Liver (tissue), 9 donors: ENCODE results near the gene BTN1A1. TPM values are rescaled to one million over a fixed set of nuclear protein-coding genes. Genes with fewer than 3 reads are reported as not detected.

Experiments
- DNase-seq: peaks from one replicate; pipeline ENCODE4 v3.0.0-alpha.2; 2017; ENCODE audit warnings: low spot score
- H3K27ac ChIP-seq, 2 donors: one replicate each; pipeline ENCODE4 v1.7.0; 2013; ENCODE audit warnings: inconsistent platforms in 2 of 2, low read length in 2 of 2, control low read depth in 1 of 2, low read depth in 1 of 2, mild to moderate bottlenecking in 1 of 2
- H3K27me3 ChIP-seq, 4 donors: one replicate each; pipeline versions ENCODE4 v1.6.1 to v1.7.0; 2013; ENCODE audit warnings: low read length in 3 of 4, inconsistent platforms in 1 of 4, mild to moderate bottlenecking in 1 of 4, moderate library complexity in 1 of 4; ENCODE audit not compliant: control insufficient read depth in 4 of 4, insufficient read depth in 4 of 4
- H3K36me3 ChIP-seq, 4 donors: one replicate each; pipeline versions ENCODE4 v1.6.1 to v1.7.0; 2013; ENCODE audit warnings: low read length in 3 of 4, mild to moderate bottlenecking in 3 of 4, low read depth in 1 of 4, moderate library complexity in 1 of 4; ENCODE audit not compliant: control insufficient read depth in 4 of 4, insufficient read depth in 3 of 4
- H3K4me1 ChIP-seq, 4 donors: one replicate each; pipeline versions ENCODE4 v1.6.1 to v1.7.0; 2013; ENCODE audit warnings: low read length in 3 of 4, mild to moderate bottlenecking in 3 of 4, moderate library complexity in 1 of 4; ENCODE audit not compliant: control insufficient read depth in 4 of 4, insufficient read depth in 4 of 4
- H3K4me3 ChIP-seq, 3 donors: one replicate each; pipeline versions ENCODE4 v1.6.1 to v1.7.0; 2013; ENCODE audit warnings: low read length in 3 of 3, control low read depth in 1 of 3, low read depth in 1 of 3, mild to moderate bottlenecking in 1 of 3
- H3K9ac ChIP-seq, 2 donors: one replicate each; pipeline ENCODE4 v1.7.0; 2013; ENCODE audit warnings: low read length in 2 of 2, mild to moderate bottlenecking in 2 of 2, moderate library complexity in 2 of 2, control low read depth in 1 of 2, low read depth in 1 of 2
- H3K9me3 ChIP-seq, 4 donors: one replicate each; pipeline versions ENCODE4 v1.6.1 to v1.7.0; 2013; ENCODE audit warnings: low read length in 3 of 4; ENCODE audit not compliant: control insufficient read depth in 4 of 4
- EGR1 ChIP-seq, 2 donors: IDR thresholded peaks; 2 replicates each; pipeline ENCODE4 v1.6.1; 2016 to 2018; ENCODE audit warnings: antibody characterized with exemption in 2 of 2, low read depth in 2 of 2
- FOXA1 ChIP-seq: IDR thresholded peaks from 2 replicates; pipeline ENCODE4 v1.6.1; 2016; ENCODE audit warnings: antibody characterized with exemption
- FOXA2 ChIP-seq: IDR thresholded peaks from 2 replicates; pipeline ENCODE4 v1.6.1; 2016; ENCODE audit warnings: antibody characterized with exemption
- GABPA ChIP-seq, 2 donors: IDR thresholded peaks in 1 of 2; conservative IDR thresholded peaks in 1 of 2; 2 replicates each; pipeline ENCODE4 v1.6.1; 2016; ENCODE audit warnings: antibody characterized with exemption in 2 of 2, mild to moderate bottlenecking in 1 of 2, moderate library complexity in 1 of 2
- HNF4G ChIP-seq: IDR thresholded peaks from 2 replicates; pipeline ENCODE4 v1.6.1; 2016; ENCODE audit warnings: antibody characterized with exemption
- NR2F2 ChIP-seq: IDR thresholded peaks from 2 replicates; pipeline ENCODE4 v1.6.1; 2016; ENCODE audit warnings: antibody characterized with exemption
- RAD21 ChIP-seq, 2 donors: IDR thresholded peaks; 2 replicates each; pipeline ENCODE4 v1.6.1; 2016; ENCODE audit warnings: antibody characterized with exemption in 2 of 2, mild to moderate bottlenecking in 2 of 2
- RXRA ChIP-seq, 2 donors: IDR thresholded peaks; 2 replicates each; pipeline ENCODE4 v1.6.1; 2017 to 2018; ENCODE audit warnings: antibody characterized with exemption in 2 of 2, mild to moderate bottlenecking in 1 of 2
- SP1 ChIP-seq: IDR thresholded peaks from 2 replicates; pipeline ENCODE4 v1.6.1; 2018; ENCODE audit warnings: antibody characterized with exemption, mild to moderate bottlenecking
- TAF1 ChIP-seq: conservative IDR thresholded peaks from 2 replicates; pipeline ENCODE4 v1.6.1; 2016; ENCODE audit warnings: antibody characterized with exemption, mild to moderate bottlenecking
- YY1 ChIP-seq: IDR thresholded peaks from 2 replicates; pipeline ENCODE4 v1.6.1; 2016; ENCODE audit warnings: antibody characterized with exemption, mild to moderate bottlenecking
- WGBS: extraction: QIAGEN DNeasy Blood & Tissue Kit; methylation state at CpG from one replicate; pipeline ENCODE4 v1.1.7; 2013; 5-methylcytosine and 5-hydroxymethylcytosine counted together
- polyA plus RNA-seq, 2 donors: library from polyadenylated mRNA; stranded (reverse) in 1 of 2; unstranded in 1 of 2; fragments of 200-250 nt in 1 of 2; fragments of >200 nt in 1 of 2; fragmentation: Nextera tagmentation in 1 of 2; extraction: Ambion mirVana in 1 of 2; gene quantifications; one replicate each; pipeline versions ENCODE4 v1.2.1 to v1.2.3, GENCODE V29; 2013 to 2015
- total RNA-seq, 2 donors: library from RNA; depleted of rRNA; stranded (reverse); fragments of >200 nt; gene quantifications; one replicate each; pipeline ENCODE4 v1.2.3, GENCODE V29; 2014
- TF ChIP-seq, protein P1 (sequence below): IDR thresholded peaks from 2 replicates; pipeline ENCODE4 v1.6.1; 2016; ENCODE audit warnings: antibody characterized with exemption
- TF ChIP-seq, protein P2 (sequence below): IDR thresholded peaks from 2 replicates; pipeline ENCODE4 v1.6.1; 2016; ENCODE audit warnings: antibody characterized with exemption
- TF ChIP-seq, protein P3 (sequence below): fragments of 150-350 bp; IDR thresholded peaks from 2 replicates; pipeline ENCODE4 v1.5.1; 2017; ENCODE audit warnings: improper control_type of control experiment, low read depth, low read length; ENCODE audit not compliant: missing input control
- TF ChIP-seq, protein P4 (sequence below): IDR thresholded peaks from 2 replicates; pipeline ENCODE4 v1.6.1; 2016; ENCODE audit warnings: antibody characterized with exemption, mild to moderate bottlenecking
- TF ChIP-seq, protein P5 (sequence below): IDR thresholded peaks from 2 replicates; pipeline ENCODE4 v1.6.1; 2016; ENCODE audit warnings: antibody characterized with exemption
- donor health status: healthy.
- donor health status: healthy.
- donor health status: healthy.
- donor health status: healthy.
- donor health status: healthy.

The BTN1A1 gene
- total and polyA plus RNA-seq, 4 donors = 0.06 TPM; not detected in 3

DNA sequence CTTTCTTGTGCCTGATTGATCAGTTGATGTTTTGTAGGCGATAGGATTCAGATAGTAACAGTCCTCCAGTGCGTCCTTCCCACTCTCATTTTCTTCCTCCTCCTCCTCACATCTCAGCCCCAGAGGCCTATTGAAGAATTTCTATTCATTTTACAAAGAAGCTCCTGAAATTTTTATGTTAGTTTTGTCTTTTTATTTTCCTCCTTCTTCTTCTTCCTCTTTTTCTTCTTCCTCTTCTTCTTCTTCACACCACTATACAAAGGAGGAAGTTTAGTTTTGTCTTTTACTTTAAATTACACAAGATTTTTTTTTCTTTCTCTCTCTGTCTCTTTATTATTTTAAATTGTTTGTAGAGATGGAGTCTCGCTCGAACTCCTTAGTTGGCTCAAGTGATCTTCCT lies 23.2 kb upstream of the BTN1A1 start:
- 88% methylated on average over 4 of the region's 4 CpGs for WGBS
- no peak overlapping the region for H3K27ac ChIP-seq
- peaks cover 0 to 3% (median 0%) of the 10 kb centered on the region in 4 donors for H3K9me3 ChIP-seq
- H3K9ac ChIP-seq = no peak overlapping the region
- H3K27me3 ChIP-seq = no peaks in the 10 kb centered on the region
- H3K36me3 ChIP-seq = no peaks in the 10 kb centered on the region
- H3K4me1 ChIP-seq = peaks cover 3 to 10% (median 7%) of the 10 kb centered on the region in 4 donors
- H3K4me3 ChIP-seq = no peak overlapping the region
- no peak for DNase-seq
- TF ChIP-seq EGR1 (IDR thresholded peaks at IDR 0.05; ENCODE audit: low read depth in 2 of 2) = no peak
- TF ChIP-seq SP1 = no peak
- TF ChIP-seq FOXA1 = no peak
- no peak for TF ChIP-seq GABPA (IDR thresholded peaks at IDR 0.05 in 1 of 2, conservative IDR thresholded peaks at IDR 0.05 in 1 of 2)
- TF ChIP-seq, protein P1, sequence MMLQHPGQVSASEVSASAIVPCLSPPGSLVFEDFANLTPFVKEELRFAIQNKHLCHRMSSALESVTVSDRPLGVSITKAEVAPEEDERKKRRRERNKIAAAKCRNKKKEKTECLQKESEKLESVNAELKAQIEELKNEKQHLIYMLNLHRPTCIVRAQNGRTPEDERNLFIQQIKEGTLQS = no peak
- TF ChIP-seq, protein P2, sequence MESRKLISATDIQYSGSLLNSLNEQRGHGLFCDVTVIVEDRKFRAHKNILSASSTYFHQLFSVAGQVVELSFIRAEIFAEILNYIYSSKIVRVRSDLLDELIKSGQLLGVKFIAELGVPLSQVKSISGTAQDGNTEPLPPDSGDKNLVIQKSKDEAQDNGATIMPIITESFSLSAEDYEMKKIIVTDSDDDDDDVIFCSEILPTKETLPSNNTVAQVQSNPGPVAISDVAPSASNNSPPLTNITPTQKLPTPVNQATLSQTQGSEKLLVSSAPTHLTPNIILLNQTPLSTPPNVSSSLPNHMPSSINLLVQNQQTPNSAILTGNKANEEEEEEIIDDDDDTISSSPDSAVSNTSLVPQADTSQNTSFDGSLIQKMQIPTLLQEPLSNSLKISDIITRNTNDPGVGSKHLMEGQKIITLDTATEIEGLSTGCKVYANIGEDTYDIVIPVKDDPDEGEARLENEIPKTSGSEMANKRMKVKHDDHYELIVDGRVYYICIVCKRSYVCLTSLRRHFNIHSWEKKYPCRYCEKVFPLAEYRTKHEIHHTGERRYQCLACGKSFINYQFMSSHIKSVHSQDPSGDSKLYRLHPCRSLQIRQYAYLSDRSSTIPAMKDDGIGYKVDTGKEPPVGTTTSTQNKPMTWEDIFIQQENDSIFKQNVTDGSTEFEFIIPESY = no peak

DNA sequence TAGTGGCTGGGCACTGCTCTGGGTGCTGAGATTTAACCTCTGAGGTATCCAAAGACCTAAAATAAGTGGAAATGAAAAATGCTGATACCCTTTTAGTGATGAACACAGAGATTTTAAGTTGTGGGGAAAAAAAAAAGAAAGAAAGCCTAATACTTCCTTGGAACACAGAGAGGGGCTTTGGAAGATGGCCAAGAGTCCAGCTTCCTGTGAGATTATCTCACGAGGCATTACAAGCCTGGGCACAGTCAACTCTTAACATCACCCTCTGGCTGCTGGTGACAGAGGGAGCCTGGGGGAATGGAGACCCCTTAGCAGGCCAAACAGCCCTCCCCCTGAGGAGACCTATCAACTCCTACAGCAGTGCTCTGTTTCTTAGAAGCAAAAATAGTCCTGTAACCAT lies 22.7 kb upstream of the BTN1A1 start:
- H3K4me3 ChIP-seq = no peak overlapping the region
- H3K9ac ChIP-seq = no peak overlapping the region
- no peaks in the 10 kb centered on the region for H3K27me3 ChIP-seq
- peaks cover 0 to 3% (median 0%) of the 10 kb centered on the region in 4 donors for H3K9me3 ChIP-seq
- no peaks in the 10 kb centered on the region for H3K36me3 ChIP-seq
- no peak for DNase-seq
- WGBS = 53% methylated on average over 1 of the region's 1 CpG
- TF ChIP-seq NR2F2 (no peak), FOXA2 (no peak)
- TF ChIP-seq, protein P3, sequence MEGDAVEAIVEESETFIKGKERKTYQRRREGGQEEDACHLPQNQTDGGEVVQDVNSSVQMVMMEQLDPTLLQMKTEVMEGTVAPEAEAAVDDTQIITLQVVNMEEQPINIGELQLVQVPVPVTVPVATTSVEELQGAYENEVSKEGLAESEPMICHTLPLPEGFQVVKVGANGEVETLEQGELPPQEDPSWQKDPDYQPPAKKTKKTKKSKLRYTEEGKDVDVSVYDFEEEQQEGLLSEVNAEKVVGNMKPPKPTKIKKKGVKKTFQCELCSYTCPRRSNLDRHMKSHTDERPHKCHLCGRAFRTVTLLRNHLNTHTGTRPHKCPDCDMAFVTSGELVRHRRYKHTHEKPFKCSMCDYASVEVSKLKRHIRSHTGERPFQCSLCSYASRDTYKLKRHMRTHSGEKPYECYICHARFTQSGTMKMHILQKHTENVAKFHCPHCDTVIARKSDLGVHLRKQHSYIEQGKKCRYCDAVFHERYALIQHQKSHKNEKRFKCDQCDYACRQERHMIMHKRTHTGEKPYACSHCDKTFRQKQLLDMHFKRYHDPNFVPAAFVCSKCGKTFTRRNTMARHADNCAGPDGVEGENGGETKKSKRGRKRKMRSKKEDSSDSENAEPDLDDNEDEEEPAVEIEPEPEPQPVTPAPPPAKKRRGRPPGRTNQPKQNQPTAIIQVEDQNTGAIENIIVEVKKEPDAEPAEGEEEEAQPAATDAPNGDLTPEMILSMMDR = no peak
- H3K27ac ChIP-seq = no peak overlapping the region
- peaks cover 3 to 10% (median 7%) of the 10 kb centered on the region in 4 donors for H3K4me1 ChIP-seq

DNA sequence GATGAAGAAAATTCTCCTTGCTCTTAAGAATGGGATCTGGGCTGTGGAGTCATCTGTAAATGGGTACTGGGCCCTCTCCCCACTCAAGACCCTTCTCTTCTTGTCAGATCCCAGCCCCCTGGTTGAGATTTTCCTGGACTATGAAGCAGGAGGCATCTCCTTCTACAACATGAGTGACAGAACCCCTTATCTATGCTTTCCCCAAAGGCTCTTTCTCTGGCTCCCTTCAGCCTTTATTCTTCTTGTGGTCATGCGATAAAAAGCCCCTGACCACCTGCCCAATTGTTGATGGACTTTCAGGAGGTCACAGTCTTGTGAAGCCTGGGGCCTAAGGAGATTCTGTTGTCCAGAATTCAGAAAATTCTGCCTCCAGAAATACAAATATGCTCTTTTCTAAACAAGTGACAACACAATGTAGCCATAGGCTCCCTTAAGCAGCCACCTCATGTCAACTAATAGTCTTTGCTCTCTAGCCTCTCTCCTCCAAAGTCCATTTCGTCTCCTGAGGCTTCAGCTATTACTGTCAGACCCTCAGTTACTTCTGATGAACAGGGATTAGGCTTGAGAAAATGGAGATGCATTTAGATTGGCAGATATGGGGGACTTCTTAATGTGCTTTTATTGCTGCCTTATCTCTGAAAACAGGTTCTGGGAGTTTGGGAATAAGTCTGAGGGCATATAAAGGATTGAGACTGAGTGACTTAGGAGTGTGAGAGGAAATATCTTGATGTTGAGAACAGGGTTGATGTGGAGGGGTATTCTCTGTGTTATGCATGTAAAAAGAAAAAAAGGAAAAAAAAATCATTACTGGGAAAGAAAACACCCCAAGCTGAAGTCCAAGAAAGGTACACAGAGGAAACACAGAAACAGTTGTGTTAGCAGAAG lies 21.8 kb upstream of the BTN1A1 start:
- H3K27ac ChIP-seq = no peak overlapping the region
- no peak overlapping the region for H3K4me3 ChIP-seq
- H3K4me1 ChIP-seq = peaks cover 3 to 10% (median 7%) of the 10 kb centered on the region in 4 donors
- 82% methylated on average over 2 of the region's 2 CpGs for WGBS
- no peaks in the 10 kb centered on the region for H3K36me3 ChIP-seq
- H3K9me3 ChIP-seq = no peaks in the 10 kb centered on the region
- no peak overlapping the region for H3K9ac ChIP-seq
- no peak for DNase-seq
- H3K27me3 ChIP-seq = no peaks in the 10 kb centered on the region
- TF ChIP-seq, protein P3 = no peak
- TF ChIP-seq FOXA1 = no peak
- TF ChIP-seq YY1 = no peak
- TF ChIP-seq GABPA (IDR thresholded peaks at IDR 0.05 in 1 of 2, conservative IDR thresholded peaks at IDR 0.05 in 1 of 2) = no peak
- TF ChIP-seq TAF1 = no peak
- TF ChIP-seq RAD21 (IDR thresholded peaks at IDR 0.05) = no peak
- TF ChIP-seq HNF4G = no peak
- TF ChIP-seq, protein P4, sequence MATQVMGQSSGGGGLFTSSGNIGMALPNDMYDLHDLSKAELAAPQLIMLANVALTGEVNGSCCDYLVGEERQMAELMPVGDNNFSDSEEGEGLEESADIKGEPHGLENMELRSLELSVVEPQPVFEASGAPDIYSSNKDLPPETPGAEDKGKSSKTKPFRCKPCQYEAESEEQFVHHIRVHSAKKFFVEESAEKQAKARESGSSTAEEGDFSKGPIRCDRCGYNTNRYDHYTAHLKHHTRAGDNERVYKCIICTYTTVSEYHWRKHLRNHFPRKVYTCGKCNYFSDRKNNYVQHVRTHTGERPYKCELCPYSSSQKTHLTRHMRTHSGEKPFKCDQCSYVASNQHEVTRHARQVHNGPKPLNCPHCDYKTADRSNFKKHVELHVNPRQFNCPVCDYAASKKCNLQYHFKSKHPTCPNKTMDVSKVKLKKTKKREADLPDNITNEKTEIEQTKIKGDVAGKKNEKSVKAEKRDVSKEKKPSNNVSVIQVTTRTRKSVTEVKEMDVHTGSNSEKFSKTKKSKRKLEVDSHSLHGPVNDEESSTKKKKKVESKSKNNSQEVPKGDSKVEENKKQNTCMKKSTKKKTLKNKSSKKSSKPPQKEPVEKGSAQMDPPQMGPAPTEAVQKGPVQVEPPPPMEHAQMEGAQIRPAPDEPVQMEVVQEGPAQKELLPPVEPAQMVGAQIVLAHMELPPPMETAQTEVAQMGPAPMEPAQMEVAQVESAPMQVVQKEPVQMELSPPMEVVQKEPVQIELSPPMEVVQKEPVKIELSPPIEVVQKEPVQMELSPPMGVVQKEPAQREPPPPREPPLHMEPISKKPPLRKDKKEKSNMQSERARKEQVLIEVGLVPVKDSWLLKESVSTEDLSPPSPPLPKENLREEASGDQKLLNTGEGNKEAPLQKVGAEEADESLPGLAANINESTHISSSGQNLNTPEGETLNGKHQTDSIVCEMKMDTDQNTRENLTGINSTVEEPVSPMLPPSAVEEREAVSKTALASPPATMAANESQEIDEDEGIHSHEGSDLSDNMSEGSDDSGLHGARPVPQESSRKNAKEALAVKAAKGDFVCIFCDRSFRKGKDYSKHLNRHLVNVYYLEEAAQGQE = no peak
- TF ChIP-seq, protein P5, sequence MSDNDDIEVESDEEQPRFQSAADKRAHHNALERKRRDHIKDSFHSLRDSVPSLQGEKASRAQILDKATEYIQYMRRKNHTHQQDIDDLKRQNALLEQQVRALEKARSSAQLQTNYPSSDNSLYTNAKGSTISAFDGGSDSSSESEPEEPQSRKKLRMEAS = no peak
- TF ChIP-seq, protein P1 = no peak
- no peak for TF ChIP-seq RXRA (IDR thresholded peaks at IDR 0.05)
